B cell (primary cell): Measurements from ENCODE around the gene SPCS3. TPM values are rescaled to one million over a fixed set of nuclear protein-coding genes. Genes with fewer than 3 reads are reported as not detected.

ENCODE experiments used
- ATAC-seq: fragments of 200-7000 bp; cut with Tn5 transposase; one replicate; pipeline ENCODE4 v1.10.0; 2021; ENCODE audit warnings: low read depth, mild to moderate bottlenecking, moderate number of reproducible peaks, moderate library complexity
- CTCF ChIA-PET: fragments of 350-600 bp; sonication (Branson Sonifier 250); formaldehyde crosslinking; loops from one replicate; lab custom pipeline; 2021; ENCODE audit warnings: antibody characterized with exemption, inconsistent platforms; lab: Charles Lee
- POLR2A ChIA-PET: fragments of 350-600 bp; sonication (Branson Sonifier 250); formaldehyde crosslinking; loops from one replicate; lab custom pipeline; 2021; ENCODE audit warnings: antibody characterized with exemption; lab: Charles Lee
- DNase-seq: peaks from one replicate; pipeline ENCODE4 v3.0.0; 2013
- H2AFZ ChIP-seq: 2 replicates; pipeline ENCODE4 v1.6.1; 2012; ENCODE audit warnings: mild to moderate bottlenecking, low read depth, low read length; ENCODE audit not compliant: insufficient read depth, poor library complexity, severe bottlenecking
- H3K27ac ChIP-seq, 2 donors: 1 replicate in 1 of 2; 2 replicates in 1 of 2; pipeline ENCODE4 v1.5.1; 2012 to 2013; ENCODE audit warnings: low read length in 2 of 2, mild to moderate bottlenecking in 2 of 2, moderate library complexity in 1 of 2
- H3K27me3 ChIP-seq, 4 experiments: fragments of 200-600 bp in 1 of 4; sonication (generic) in 1 of 4; replicated peaks in 1 of 4; 1 replicate in 2 of 4; 2 replicates in 2 of 4; pipeline versions ENCODE4 v1.6.1 to v1.7.0; 2013 to 2016; ENCODE audit warnings: low read length in 3 of 4, mild to moderate bottlenecking in 2 of 4, mixed read lengths in 1 of 4, moderate library complexity in 1 of 4; ENCODE audit not compliant: insufficient read depth in 4 of 4, control insufficient read depth in 3 of 4; ENCODE audit errors: control extremely low read depth in 1 of 4
- H3K36me3 ChIP-seq, 2 experiments: replicated peaks in 1 of 2; 1 replicate in 1 of 2; 2 replicates in 1 of 2; pipeline versions ENCODE4 v1.6.1 to v1.7.1; 2013; ENCODE audit warnings: low read length in 1 of 2; ENCODE audit not compliant: insufficient read depth in 2 of 2, control insufficient read depth in 1 of 2; ENCODE audit errors: control extremely low read depth in 1 of 2, extremely low read depth in 1 of 2
- H3K4me1 ChIP-seq, 2 donors: fragments of 200-600 bp in 1 of 2; sonication (generic) in 1 of 2; 1 replicate in 1 of 2; 2 replicates in 1 of 2; pipeline versions ENCODE4 v1.5.1 to v1.6.1; 2013 to 2017; ENCODE audit warnings: low read length in 2 of 2; ENCODE audit not compliant: control insufficient read depth in 2 of 2, insufficient read depth in 2 of 2
- H3K4me2 ChIP-seq: replicated peaks from 2 replicates; pipeline ENCODE3; 2012; ENCODE audit warnings: mild to moderate bottlenecking, low read depth, low read length; ENCODE audit not compliant: poor library complexity, severe bottlenecking
- H3K4me3 ChIP-seq, 5 experiments: fragments of 200-600 bp in 1 of 5; sonication (generic) in 1 of 5; 1 replicate in 3 of 5; 2 replicates in 2 of 5; pipeline versions ENCODE4 v1.5.1 to v1.7.0; 2011 to 2016; ENCODE audit warnings: low read length in 4 of 5, mild to moderate bottlenecking in 4 of 5, low read depth in 2 of 5, control low read depth in 1 of 5, moderate library complexity in 1 of 5; ENCODE audit not compliant: insufficient read depth in 1 of 5; ENCODE audit errors: control extremely low read depth in 1 of 5, extremely low read depth in 1 of 5
- H3K79me2 ChIP-seq: fragments of 200-600 bp; sonication (generic); one replicate; pipeline ENCODE4 v1.6.0; 2016; ENCODE audit warnings: low read length; ENCODE audit not compliant: control insufficient read depth, insufficient read depth
- H3K9ac ChIP-seq: fragments of 200-600 bp; sonication (generic); 2 replicates; pipeline ENCODE4 v1.6.1; 2017; ENCODE audit warnings: mild to moderate bottlenecking, low read length, moderate library complexity
- H3K9me3 ChIP-seq, 3 donors: one replicate each; pipeline versions ENCODE4 v1.6.1 to v1.7.1; 2013; ENCODE audit warnings: low read length in 2 of 3; ENCODE audit not compliant: control insufficient read depth in 2 of 3, insufficient read depth in 1 of 3; ENCODE audit errors: control extremely low read depth in 1 of 3
- H4K20me1 ChIP-seq: 2 replicates; pipeline ENCODE4 v1.6.0; 2012; ENCODE audit warnings: mild to moderate bottlenecking, low read length; ENCODE audit not compliant: insufficient read depth, control insufficient read depth, poor library complexity, severe bottlenecking
- H3K27ac Mint-ChIP-seq: one replicate; pipeline ENCODE4 v1.8.0; 2021; ENCODE audit warnings: mixed read lengths
- H3K27me3 Mint-ChIP-seq: one replicate; pipeline ENCODE4 v1.8.0; 2021; ENCODE audit warnings: mixed read lengths
- H3K4me1 Mint-ChIP-seq: one replicate; pipeline ENCODE4 v1.8.0; 2021; ENCODE audit warnings: mixed read lengths
- H3K4me3 Mint-ChIP-seq: one replicate; pipeline ENCODE4 v1.8.0; 2021; ENCODE audit warnings: mixed read lengths
- H3K9me3 Mint-ChIP-seq: one replicate; pipeline ENCODE4 v1.8.0; 2022; ENCODE audit warnings: mixed read lengths; ENCODE audit not compliant: insufficient read depth
- EZH2 ChIP-seq: IDR thresholded peaks from 2 replicates; pipeline ENCODE4 v1.6.1; 2012; ENCODE audit warnings: borderline replicate concordance, low read depth, mild to moderate bottlenecking, moderate library complexity, low read length; ENCODE audit not compliant: insufficient read depth, poor library complexity, severe bottlenecking
- WGBS: methylation state at CpG from one replicate; pipeline ENCODE4 v1.1.5; 2013; ENCODE audit warnings: missing lambda C conversion rate; ENCODE audit not compliant: insufficient coverage; 5-methylcytosine and 5-hydroxymethylcytosine counted together
- intact Hi-C: fragments of 100-400 bp; cut with micrococcal nuclease; formaldehyde crosslinking; loops from one replicate; pipeline ENCODE4 v1.10.0; 2022
- polyA plus RNA-seq: library from polyadenylated mRNA; depleted of rRNA; stranded (reverse); fragments of >200 nt; gene quantifications from 2 replicates; pipeline ENCODE4 v1.2.3, GENCODE V29; 2012
- total RNA-seq, 2 donors: library from RNA; stranded (reverse); fragments of 120-200 nt in 1 of 2; gene quantifications; 1 replicate in 1 of 2; 2 replicates in 1 of 2; pipeline versions ENCODE4 v1.2.3 to v1.2.4, GENCODE V29; 2013 to 2022
- TF ChIP-seq, protein P1 (sequence below): fragments of 200-600 bp; IDR thresholded peaks from one replicate; pipeline ENCODE4 v1.8.0; 2022; ENCODE audit warnings: antibody characterized with exemption, mild to moderate bottlenecking

Gene SPCS3
- total and polyA plus RNA-seq, 2 donors (not counting 1 experiment from before 2014, with no cell fraction given), result 27.8 to 92.4 TPM

DNA sequence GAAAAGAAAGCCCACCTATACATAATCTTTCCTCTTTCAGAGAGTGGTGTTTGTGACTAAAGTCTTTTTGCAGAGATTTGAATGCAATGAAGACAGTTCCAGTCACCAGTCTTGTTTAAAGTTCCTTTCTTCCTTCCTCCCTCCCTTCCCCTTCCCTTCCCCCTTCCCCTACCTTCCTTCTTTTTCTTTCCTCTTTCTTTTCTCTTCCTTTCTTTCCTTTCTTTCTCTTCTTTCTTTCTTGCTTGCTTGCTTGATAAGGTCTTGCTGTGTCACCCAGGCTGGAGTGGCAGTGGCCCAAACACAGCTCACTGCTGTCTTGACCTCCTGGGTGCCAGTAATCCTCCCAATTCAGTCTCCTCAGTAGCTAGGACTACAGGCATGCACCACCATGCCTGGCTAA is 31.7 kb upstream of the SPCS3 start:
- Histone ChIP-seq H2AFZ (no peak overlapping the region), H3K79me2 (no peaks in the 10 kb centered on the region), H3K27me3 (no peaks in the 10 kb centered on the region), H3K4me3 (no peak overlapping the region), H3K4me2 (no peak overlapping the region), H4K20me1 (no peaks in the 10 kb centered on the region), H3K36me3 (no peaks in the 10 kb centered on the region), H3K4me1 (no peaks in the 10 kb centered on the region), H3K9me3 (no peaks in the 10 kb centered on the region), H3K9ac (no peak overlapping the region), H3K27ac (no peak overlapping the region)
- Mint-ChIP-seq H3K4me1 (no peaks in the 10 kb centered on the region), H3K9me3 (no peaks in the 10 kb centered on the region), H3K27me3 (peaks cover 8% of the 10 kb centered on the region), H3K27ac (no peak overlapping the region), H3K4me3 (no peak overlapping the region)
- no peak for TF ChIP-seq EZH2
- TF ChIP-seq, protein P1, sequence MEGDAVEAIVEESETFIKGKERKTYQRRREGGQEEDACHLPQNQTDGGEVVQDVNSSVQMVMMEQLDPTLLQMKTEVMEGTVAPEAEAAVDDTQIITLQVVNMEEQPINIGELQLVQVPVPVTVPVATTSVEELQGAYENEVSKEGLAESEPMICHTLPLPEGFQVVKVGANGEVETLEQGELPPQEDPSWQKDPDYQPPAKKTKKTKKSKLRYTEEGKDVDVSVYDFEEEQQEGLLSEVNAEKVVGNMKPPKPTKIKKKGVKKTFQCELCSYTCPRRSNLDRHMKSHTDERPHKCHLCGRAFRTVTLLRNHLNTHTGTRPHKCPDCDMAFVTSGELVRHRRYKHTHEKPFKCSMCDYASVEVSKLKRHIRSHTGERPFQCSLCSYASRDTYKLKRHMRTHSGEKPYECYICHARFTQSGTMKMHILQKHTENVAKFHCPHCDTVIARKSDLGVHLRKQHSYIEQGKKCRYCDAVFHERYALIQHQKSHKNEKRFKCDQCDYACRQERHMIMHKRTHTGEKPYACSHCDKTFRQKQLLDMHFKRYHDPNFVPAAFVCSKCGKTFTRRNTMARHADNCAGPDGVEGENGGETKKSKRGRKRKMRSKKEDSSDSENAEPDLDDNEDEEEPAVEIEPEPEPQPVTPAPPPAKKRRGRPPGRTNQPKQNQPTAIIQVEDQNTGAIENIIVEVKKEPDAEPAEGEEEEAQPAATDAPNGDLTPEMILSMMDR, result no peak
- ChIA-PET POLR2A (no interaction called here), CTCF (no interaction called here)
- ATAC-seq, result no peak
- DNase-seq, result no peak
- intact Hi-C loops, result no loop called here

DNA sequence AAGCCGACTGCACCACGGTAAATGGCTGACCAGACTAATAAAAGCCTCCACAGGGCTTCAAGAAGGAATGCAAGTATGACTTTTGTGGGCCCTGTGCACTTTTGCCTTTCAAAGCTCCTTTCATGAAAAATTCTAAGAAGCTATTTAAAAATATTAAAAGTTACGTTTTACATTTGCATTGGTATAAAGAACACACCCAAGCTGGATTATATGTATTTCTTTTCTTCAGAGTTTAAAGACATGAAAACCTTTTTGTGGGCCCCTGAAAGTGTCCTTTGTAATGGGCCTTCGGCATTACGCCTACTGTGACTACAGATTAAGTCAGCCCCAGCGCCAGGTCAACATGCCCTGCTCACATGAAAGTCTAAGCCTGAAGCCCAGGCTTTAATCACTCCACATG is 30.2 kb upstream of the SPCS3 start:
- no peak overlapping the region for H3K27ac Mint-ChIP-seq
- no peak overlapping the region for H2AFZ ChIP-seq
- H3K4me2 ChIP-seq, result no peak overlapping the region
- no peak overlapping the region for H3K4me3 ChIP-seq
- no peaks in the 10 kb centered on the region for H3K79me2 ChIP-seq
- intact Hi-C loops, result no loop called here
- WGBS, result 100% methylated on average over 2 of the region's 6 CpGs
- H3K9me3 ChIP-seq, result no peaks in the 10 kb centered on the region
- no peaks in the 10 kb centered on the region for H3K4me1 Mint-ChIP-seq
- H3K27ac ChIP-seq, result no peak overlapping the region
- CTCF ChIA-PET, result no interaction called here
- no peaks in the 10 kb centered on the region for H3K27me3 ChIP-seq
- POLR2A ChIA-PET, result no interaction called here
- no peak overlapping the region for H3K9ac ChIP-seq
- H3K4me1 ChIP-seq, result no peaks in the 10 kb centered on the region
- no peak overlapping the region for H3K4me3 Mint-ChIP-seq
- no peaks in the 10 kb centered on the region for H3K36me3 ChIP-seq
- ATAC-seq (no peak), DNase-seq (no peak)
- peaks cover 4% of the 10 kb centered on the region for H3K27me3 Mint-ChIP-seq
- no peaks in the 10 kb centered on the region for H4K20me1 ChIP-seq
- no peaks in the 10 kb centered on the region for H3K9me3 Mint-ChIP-seq
- TF ChIP-seq EZH2, result no peak
- TF ChIP-seq, protein P1, result no peak
